NCI-H1092 (cell line): ENCODE data around the gene PRKN.

ENCODE experiments used
- DNase-seq: peaks from one replicate; lab custom pipeline; 2025; lab: John Stamatoyannopoulos, UW

PRKN gene

GRCh38 chr6:162675503-162675902 is 52.1 kb downstream of the PRKN start:
- no peak for DNase-seq

- DNase-seq = no peak
These were observed 53.1 kb downstream of the PRKN start for GRCh38 chr6:162674452-162674851.

DNA sequence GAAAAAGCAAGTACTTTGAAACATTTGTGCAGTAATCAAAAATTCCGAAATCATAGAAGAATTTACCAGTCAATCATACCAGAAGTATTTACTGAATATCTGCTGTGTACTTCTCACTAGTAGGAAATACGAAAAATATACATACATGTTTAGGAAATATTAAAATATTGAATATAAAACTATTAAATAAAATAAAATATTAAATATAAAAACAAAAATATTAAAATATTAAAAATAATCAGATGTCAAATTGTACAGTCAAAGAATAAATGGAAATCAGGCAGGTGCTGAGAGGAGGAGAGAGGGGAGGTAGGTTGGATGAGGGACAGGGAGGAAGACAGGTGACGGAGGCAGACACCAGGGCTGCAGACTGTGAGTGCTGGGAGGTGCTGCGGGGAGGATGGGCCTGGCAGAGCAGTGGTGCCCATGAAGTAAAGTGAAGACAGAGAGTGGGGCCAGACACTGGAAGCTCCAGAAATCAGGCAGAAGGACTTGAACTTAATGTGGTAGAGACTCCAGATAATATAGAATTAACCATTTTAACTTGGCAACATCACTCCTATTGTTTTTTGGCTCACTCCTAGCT is 55.9 kb downstream of the PRKN start:
- DNase-seq = no peak

DNA sequence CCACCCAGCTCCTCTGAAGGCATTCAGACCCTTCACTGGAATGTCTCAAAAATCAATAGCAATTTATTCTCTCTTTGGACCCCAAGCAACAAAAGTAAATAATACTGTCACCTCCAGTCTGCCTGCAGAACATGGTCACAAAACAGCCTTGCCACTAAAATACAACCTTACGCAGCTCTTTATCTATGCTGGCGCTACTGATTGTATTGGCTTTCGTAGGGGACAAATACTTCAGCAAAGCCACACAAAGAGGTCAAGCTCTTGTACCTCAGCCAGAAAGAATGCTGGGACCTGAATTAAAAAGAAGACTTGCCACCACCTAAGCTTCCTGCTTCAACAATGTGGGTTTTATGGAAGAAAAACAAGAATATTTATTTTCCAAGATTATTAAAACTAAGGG is 57.2 kb downstream of the PRKN start:
- no peak for DNase-seq

- no peak for DNase-seq
These were observed 61.3 kb downstream of the PRKN start for GRCh38 chr6:162666246-162666645.

GRCh38 chr6:162653808-162654207 is 73.8 kb downstream of the PRKN start:
- no peak for DNase-seq

DNA sequence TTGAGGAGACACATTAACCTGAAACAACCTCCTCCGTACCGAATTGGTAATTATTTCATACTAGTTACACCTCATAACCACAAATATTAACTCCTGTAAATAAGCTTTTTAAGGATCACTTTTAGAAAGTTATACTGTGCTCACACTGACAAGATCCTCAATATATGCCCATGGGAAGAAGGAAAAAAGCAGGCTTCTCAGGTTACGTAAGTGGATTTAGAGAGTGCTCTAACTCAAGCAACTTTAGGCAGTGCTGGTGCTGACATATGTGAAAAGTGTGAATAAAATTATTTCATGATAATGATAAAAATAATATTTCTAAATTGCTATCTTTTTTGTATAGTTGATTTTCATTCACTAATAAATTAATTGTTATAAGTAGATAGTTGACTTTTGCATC is 76.1 kb downstream of the PRKN start:
- no peak for DNase-seq

- no peak for DNase-seq
These were observed 78.3 kb downstream of the PRKN start for GRCh38 chr6:162649271-162649670.

GRCh38 chr6:162644153-162644552 is 83.4 kb downstream of the PRKN start:
- no peak for DNase-seq

- DNase-seq = no peak
These were observed 86.8 kb downstream of the PRKN start for GRCh38 chr6:162640756-162641155.

DNA sequence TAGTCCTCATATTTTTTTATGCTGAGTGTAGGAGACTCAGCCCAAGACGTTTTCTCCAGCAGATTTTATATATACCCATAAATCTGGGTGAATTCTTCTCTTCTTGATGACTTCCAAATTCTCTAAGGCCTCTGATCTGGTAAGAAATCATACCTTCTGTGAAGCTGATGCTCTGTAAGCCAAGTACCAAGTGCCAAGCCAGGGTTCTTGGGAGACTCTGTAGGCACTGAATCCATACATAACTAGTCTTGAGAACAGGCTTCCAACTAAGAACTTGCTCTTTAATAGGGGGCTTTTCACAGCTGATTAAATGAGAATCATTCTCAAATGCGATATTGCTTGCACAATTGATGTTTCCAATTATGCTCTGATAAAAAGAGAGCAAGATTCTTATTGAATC is 87.6 kb downstream of the PRKN start:
- DNase-seq = no peak

- DNase-seq = no peak
These were observed 88.5 kb downstream of the PRKN start for GRCh38 chr6:162638931-162639574.

- no peak for DNase-seq
These were observed 90.2 kb downstream of the PRKN start for GRCh38 chr6:162637317-162637716.

- no peak for DNase-seq
These were observed 91.4 kb downstream of the PRKN start for GRCh38 chr6:162636167-162636566.

DNA sequence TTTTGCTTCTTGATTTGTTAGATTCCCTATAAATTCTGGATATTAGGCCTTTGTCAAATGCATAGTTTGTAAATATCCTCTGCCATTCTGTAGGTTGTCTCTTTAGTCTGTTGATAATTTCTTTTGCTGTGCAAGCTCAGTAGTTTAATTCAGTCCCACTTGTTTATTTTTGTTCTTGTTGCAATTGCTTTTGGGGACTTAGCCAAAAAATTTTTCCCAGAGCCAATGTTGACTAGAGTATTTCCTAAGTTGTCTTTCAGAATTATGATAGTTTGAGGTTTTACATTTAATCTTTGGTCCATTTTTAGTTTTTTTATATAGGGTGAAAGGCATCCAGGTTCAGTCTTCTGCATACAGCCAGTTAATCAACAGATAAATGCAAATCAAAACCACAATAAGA is 96.0 kb downstream of the PRKN start:
- DNase-seq = no peak

DNA sequence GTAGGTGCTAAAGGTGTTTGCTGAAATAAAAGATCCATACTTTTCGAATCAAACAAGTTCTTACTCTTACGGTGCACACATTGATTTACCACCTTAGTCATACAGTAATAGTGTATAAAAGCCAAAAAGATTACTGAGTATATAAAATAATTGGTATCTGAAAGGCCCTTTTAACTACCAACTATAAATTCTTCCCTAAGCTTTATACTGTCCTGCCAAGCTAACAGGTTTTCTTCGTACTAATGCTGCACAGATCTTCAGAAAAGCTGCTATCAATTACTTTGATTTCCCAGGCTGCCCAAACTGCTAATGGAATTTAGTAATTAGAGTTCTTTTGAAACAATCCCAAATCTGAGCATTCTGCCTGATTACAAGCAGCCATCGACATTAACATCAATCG is 97.5 kb downstream of the PRKN start:
- DNase-seq = no peak

DNA sequence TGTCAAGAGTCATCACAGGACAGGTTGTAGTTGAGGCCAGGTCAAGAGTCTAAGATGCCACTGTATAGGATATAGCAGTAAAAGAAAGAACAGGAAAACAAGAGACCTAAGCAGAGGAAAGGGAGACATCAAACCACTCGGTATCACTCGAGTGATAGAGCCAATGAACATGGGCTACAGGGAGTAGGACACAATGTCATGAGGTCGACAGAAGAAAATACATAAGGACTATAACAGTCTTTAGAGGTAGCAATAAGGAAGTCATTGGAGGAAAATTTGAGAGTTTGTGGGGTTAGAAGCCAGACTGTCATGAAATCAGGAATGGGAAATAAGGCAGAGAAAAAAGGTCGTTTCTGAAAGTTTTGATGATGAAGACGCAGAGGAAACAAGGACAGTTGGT is 99.7 kb downstream of the PRKN start:
- DNase-seq = no peak

DNA sequence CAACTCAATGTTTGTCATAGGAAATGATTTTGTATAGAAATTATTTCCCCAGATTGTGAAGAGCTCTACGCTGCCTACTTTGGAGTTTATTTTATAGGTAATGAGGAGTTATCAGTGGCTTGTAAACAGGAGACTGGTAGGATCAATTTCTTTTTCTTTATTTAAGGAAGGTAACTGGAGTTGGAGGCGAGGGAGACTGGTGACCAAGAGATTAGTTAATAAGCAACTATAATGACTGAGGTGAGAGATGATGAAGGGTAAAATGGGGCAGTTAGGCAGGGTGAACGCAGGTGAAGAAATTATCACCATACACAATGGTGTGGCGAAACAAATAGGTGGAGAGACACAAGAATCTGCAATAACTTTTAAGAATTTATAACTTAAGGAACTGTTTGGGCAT is 100.2 kb downstream of the PRKN start:
- DNase-seq = no peak

DNA sequence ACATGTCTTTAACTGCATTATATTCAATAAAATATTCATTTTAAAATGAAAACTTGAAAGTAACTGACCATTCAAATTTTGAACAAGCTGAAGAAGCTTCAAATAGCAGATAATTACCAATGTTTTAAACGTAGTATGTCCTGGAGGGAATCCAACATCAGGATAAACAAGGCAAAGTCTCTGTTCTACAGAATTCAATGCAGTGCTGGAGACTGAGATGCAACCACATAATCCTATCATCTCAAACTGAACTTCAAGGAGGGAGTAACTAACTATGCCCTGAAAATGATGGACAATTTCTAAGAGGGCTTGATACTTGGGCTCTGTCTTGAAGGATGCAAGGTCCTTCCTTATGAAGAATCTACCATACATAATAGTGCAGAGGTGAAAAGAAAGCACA is 100.7 kb downstream of the PRKN start:
- no peak for DNase-seq

GRCh38 chr6:162625846-162626540 is 101.6 kb downstream of the PRKN start:
- DNase-seq = no peak

- no peak for DNase-seq
These were observed 105.0 kb downstream of the PRKN start for GRCh38 chr6:162622572-162622971.

DNA sequence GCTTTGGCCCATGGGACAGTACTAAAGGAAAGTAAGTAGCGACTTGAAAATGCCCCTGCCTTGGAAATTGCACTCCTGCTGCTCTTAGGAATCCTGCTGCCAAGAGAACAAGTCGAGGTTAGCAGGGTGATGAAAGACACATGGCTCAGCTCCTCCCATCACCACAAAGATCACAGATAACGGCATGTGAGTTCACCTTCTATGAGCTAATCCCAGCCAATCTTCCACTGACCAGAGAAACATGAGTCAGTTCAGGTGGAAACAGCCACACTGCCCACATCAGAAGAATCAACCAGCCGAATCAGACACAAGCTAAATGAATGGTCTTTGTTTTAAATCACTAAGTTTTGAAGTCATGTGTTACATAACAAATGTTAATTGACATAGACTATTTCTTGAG is 106.3 kb downstream of the PRKN start:
- no peak for DNase-seq

DNA sequence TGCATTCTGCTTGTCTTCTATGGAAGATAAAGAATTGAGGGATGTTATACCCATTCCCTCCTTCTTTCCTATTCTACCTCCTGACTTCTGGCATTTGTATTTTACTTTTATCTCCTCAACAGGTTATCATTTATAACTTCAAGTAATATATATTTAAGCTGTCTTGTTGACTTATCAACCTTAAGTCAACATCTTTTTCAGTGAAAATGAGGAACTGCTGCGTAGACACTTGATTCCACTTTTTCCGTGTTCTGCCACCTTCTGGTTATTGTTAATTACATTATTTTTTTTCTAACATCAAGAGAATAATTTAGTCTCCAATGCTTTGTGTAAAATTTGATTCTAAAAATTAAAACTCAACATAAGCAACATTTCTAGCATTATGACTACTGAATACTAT is 107.5 kb downstream of the PRKN start:
- no peak for DNase-seq
